HL-60 (cell line): ENCODE data around the gene CTPS2.

Experiments
- CTCF ChIP-seq: IDR thresholded peaks from one replicate; pipeline ENCODE4 v1.5.1; 2011; ENCODE audit warnings: low read length, control low read depth, inconsistent platforms; ENCODE audit not compliant: insufficient read depth
- GABPA ChIP-seq: IDR thresholded peaks from 2 replicates; pipeline ENCODE4 v1.6.1; 2012; ENCODE audit warnings: low read depth
- POLR2AphosphoS5 ChIP-seq: IDR thresholded peaks from 2 replicates; pipeline ENCODE4 v1.6.1; 2012; ENCODE audit warnings: low read depth
- REST ChIP-seq: IDR thresholded peaks from 2 replicates; pipeline ENCODE4 v1.6.1; 2012; ENCODE audit warnings: low read depth; ENCODE audit not compliant: insufficient replicate concordance
- SPI1 ChIP-seq: IDR thresholded peaks from 2 replicates; pipeline ENCODE4 v1.6.1; 2012; ENCODE audit warnings: low read depth, mild to moderate bottlenecking, borderline replicate concordance

DNA sequence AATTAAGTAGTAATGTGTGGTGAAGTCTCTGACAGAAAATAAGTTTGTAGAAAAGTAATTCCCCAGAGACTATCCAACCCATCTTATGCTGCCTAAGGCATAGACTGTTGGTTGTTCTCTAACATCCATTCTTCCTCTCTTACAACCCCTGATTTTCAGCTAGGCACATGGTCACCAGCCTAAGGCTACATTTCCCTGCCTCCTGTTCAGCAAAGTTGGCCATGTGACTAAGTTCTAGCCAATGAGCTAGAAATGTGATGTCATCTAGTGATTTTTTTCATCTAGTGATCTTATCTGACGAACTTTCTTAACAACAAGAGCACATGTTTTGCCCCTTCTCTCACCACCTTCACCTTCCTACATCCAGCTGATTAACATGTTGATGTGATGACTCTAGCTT, 164.8 kb downstream of the CTPS2 start:
- no peak for TF ChIP-seq POLR2AphosphoS5
- no peak for TF ChIP-seq CTCF
- no peak for TF ChIP-seq REST
- no peak for TF ChIP-seq GABPA
- no peak for TF ChIP-seq SPI1
